Left lung (tissue), 10 donors: ENCODE results near the gene MALRD1. TPM values are rescaled to one million over a fixed set of nuclear protein-coding genes. Genes with fewer than 3 reads are reported as not detected.

Source experiments
- ATAC-seq: fragments of 200-7000 bp; cut with Tn5 transposase; one replicate; pipeline ENCODE4 v1.9.1; 2020; ENCODE audit warnings: moderate library complexity
- DNase-seq, 4 donors: peaks; one replicate each; pipeline ENCODE4 v3.0.0-alpha.2; 2013 to 2020
- H3K27ac ChIP-seq, 2 donors: fragments of 200-600 bp; sonication (generic) in 1 of 2; one replicate each; pipeline versions ENCODE4 v1.5.0 to v1.8.0; 2020 to 2021
- H3K27me3 ChIP-seq, 2 donors: fragments of 200-600 bp; sonication (generic) in 1 of 2; one replicate each; pipeline versions ENCODE4 v1.5.0 to v1.8.0; 2020 to 2021
- H3K36me3 ChIP-seq, 2 donors: fragments of 200-600 bp; sonication (generic) in 1 of 2; one replicate each; pipeline versions ENCODE4 v1.5.0 to v1.8.0; 2020 to 2021
- H3K4me1 ChIP-seq, 2 donors: fragments of 200-600 bp; one replicate each; pipeline ENCODE4 v1.8.0; 2021
- H3K4me3 ChIP-seq, 2 donors: fragments of 200-600 bp; sonication (generic) in 1 of 2; one replicate each; pipeline versions ENCODE4 v1.5.0 to v1.8.0; 2020 to 2021; ENCODE audit warnings: mild to moderate bottlenecking in 1 of 2
- H3K9me3 ChIP-seq, 2 donors: fragments of 200-600 bp; sonication (generic) in 1 of 2; one replicate each; pipeline versions ENCODE4 v1.5.0 to v1.8.0; 2020 to 2021
- intact Hi-C, 2 donors: fragments of 100-400 bp; cut with DNase I; formaldehyde crosslinking; loops; one replicate each; pipeline versions ENCODE4 v1.11.2 to v1.14.2; 2022
- polyA plus RNA-seq, 6 donors: library from polyadenylated mRNA; unstranded; fragments of 120-200 nt; gene quantifications; one replicate each; pipeline ENCODE4 v1.2.1, GENCODE V29; 2013; ENCODE audit not compliant: insufficient read length in 6 of 6
- total RNA-seq, 2 donors: library from RNA; stranded (reverse); fragmentation: NEBNext Ultra II Directional; extraction: Animal tissue kit (Norgen Biotek cat#: 25700); gene quantifications; one replicate each; pipeline ENCODE4 v1.2.1, GENCODE V29; 2021
- TF ChIP-seq, protein P1 (sequence below), 2 donors: fragments of 200-600 bp; sonication (generic) in 1 of 2; IDR thresholded peaks; one replicate each; pipeline versions ENCODE4 v1.5.0 to v1.8.0; 2021; ENCODE audit warnings: antibody characterized with exemption in 2 of 2
- donor health status: DM: no; HTN: yes; CAD: no.
- donor health status: DM: no; HTN: no; CAD: no.

MALRD1 gene
- total and polyA plus RNA-seq, 8 donors, result 2.6 to 12.3 (median 6.9) TPM

DNA sequence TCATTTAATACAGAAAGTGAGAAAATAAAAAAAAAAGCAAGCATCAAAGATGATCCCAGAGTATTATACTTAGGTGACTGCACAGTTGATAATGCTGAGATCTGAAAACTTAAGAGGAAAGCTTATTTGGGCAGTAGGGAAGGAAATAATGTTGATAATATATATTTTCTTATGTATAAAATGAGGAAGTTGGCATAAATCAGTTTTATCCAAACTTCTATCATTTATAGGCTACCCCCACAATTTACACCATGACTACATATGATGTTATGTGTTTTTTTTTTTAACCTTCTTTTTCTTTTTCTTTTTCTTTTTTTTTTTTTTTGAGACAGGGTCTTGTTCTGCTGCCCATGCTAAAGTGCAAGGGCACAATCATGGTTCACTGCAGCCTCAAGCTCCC lies 659.4 kb downstream of the MALRD1 start:
- H3K36me3 ChIP-seq, result no peaks in the 10 kb centered on the region
- peaks cover 0 to 22% of the 10 kb centered on the region in 2 donors for H3K9me3 ChIP-seq
- H3K4me3 ChIP-seq, result no peak overlapping the region
- no peak for DNase-seq
- no peaks in the 10 kb centered on the region for H3K27me3 ChIP-seq
- intact Hi-C loops, result no loop called here
- H3K27ac ChIP-seq, result no peak overlapping the region
- TF ChIP-seq, protein P1, sequence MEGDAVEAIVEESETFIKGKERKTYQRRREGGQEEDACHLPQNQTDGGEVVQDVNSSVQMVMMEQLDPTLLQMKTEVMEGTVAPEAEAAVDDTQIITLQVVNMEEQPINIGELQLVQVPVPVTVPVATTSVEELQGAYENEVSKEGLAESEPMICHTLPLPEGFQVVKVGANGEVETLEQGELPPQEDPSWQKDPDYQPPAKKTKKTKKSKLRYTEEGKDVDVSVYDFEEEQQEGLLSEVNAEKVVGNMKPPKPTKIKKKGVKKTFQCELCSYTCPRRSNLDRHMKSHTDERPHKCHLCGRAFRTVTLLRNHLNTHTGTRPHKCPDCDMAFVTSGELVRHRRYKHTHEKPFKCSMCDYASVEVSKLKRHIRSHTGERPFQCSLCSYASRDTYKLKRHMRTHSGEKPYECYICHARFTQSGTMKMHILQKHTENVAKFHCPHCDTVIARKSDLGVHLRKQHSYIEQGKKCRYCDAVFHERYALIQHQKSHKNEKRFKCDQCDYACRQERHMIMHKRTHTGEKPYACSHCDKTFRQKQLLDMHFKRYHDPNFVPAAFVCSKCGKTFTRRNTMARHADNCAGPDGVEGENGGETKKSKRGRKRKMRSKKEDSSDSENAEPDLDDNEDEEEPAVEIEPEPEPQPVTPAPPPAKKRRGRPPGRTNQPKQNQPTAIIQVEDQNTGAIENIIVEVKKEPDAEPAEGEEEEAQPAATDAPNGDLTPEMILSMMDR (IDR thresholded peaks at IDR 0.05), result no peak
- ATAC-seq, result no peak
- H3K4me1 ChIP-seq, result no peaks in the 10 kb centered on the region

DNA sequence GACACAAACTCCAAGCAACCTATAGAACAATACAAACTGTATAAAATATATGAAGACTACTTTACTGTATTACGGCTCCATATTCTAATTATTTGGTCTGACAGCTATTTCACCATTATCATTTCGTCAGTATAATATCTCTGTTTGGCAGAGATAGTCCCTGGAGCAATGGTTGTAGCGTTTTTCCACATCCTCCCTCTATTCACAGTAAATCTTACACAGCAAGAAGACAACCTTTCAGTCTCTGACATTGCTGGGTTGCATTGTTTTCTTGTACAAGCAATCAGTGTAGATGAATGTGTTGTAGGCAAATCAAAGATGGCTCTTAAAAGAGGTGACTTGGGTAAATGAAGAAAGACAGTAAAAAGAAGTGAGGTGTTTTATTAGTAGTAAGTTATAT lies 662.0 kb downstream of the MALRD1 start:
- Histone ChIP-seq H3K27ac (no peak overlapping the region), H3K4me1 (no peaks in the 10 kb centered on the region), H3K36me3 (no peaks in the 10 kb centered on the region), H3K4me3 (no peak overlapping the region), H3K9me3 (peaks cover 0 to 30% of the 10 kb centered on the region in 2 donors), H3K27me3 (no peaks in the 10 kb centered on the region)
- intact Hi-C loops, result no loop called here
- DNase-seq, result no peak
- TF ChIP-seq, protein P1 (IDR thresholded peaks at IDR 0.05), result no peak
- no peak for ATAC-seq

DNA sequence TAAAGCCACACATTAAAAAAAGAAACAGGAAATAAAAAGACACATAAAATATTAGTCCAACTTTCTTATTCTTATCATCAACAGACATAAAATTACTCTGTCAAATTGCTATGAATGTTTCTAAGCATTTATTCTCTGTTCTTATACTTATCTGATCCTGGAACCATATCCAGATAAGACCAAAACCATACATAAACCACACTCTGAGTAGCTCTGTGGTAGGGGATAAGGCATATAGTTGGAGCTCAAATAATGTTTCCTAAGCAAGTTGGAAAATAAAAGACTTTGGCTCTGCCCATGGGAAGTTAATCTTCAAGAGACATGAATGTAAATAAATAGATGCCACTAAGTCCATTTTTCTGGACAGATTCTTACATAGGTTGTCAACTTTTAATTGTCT lies 664.6 kb downstream of the MALRD1 start:
- Histone ChIP-seq H3K4me1 (no peaks in the 10 kb centered on the region), H3K36me3 (no peaks in the 10 kb centered on the region), H3K4me3 (no peak overlapping the region), H3K27ac (no peak overlapping the region), H3K27me3 (no peaks in the 10 kb centered on the region), H3K9me3 (peaks cover 0 to 32% of the 10 kb centered on the region in 2 donors)
- ATAC-seq, result no peak
- DNase-seq, result no peak
- TF ChIP-seq, protein P1 (IDR thresholded peaks at IDR 0.05), result no peak
- intact Hi-C loops, result no loop called here

DNA sequence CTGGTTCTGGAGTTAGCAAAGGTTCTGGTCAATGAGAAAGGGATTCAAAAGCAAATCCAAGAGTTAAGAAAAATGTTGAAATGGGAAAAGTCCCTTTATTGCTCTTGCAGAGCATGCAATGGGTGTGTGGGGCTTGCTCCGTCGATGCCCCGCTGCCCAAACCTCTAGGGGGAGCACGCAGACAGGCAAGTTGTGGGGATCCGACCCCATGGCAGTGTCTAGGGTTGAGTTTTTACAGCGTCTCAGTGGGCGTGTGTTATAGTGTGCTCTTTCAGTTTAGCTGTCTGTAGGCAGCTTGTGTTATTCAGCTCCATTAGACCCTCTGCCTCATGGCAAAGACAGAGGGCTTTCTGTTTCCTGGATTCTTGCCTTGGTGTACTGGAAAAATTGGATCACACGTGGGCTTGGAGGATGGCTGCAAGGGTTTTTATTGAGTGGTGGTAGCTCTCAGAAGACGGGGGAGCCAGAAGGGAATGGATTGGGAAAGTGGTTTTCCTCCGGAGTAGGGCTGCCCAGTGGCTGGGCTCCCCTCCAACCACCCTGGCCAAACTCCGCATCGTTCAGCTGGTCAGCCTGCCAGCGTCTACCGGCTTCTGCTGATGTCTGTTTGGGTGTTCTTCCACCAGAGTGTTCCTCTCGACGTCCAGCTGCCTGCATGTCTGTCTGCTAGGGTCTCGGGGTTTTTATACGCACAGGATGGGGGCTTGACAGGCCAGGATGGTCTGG lies 665.4 kb downstream of the MALRD1 start:
- H3K27me3 ChIP-seq, result no peaks in the 10 kb centered on the region
- no peak for ATAC-seq
- intact Hi-C loops, result no loop called here
- no peaks in the 10 kb centered on the region for H3K36me3 ChIP-seq
- TF ChIP-seq, protein P1 (IDR thresholded peaks at IDR 0.05), result no peak
- peaks cover 0 to 33% of the 10 kb centered on the region in 2 donors for H3K9me3 ChIP-seq
- H3K27ac ChIP-seq, result no peak overlapping the region
- no peak for DNase-seq
- H3K4me3 ChIP-seq, result no peak overlapping the region
- H3K4me1 ChIP-seq, result no peaks in the 10 kb centered on the region

DNA sequence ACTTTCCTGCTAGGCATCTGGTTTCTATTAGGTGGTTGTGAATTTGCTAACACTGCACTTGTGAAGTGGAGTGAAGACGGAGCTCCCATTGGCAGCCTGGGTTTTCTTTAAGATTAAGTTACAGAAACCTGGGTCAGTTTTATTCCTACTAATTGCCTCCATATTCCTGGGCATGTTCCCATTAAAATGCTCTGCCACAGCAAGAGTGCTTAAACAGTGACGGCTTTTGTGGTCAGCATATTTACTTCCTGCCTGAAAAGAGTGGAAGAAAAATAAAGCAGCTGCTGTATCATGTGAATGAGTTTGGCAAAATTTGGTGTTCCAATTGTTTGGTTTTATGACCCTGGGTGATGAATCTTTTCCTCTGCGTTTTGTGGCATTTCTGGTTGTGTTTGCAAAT lies 670.7 kb downstream of the MALRD1 start:
- TF ChIP-seq, protein P1 (IDR thresholded peaks at IDR 0.05), result no peak
- Histone ChIP-seq H3K36me3 (no peaks in the 10 kb centered on the region), H3K9me3 (peaks cover 0 to 5% of the 10 kb centered on the region in 2 donors), H3K27me3 (no peaks in the 10 kb centered on the region), H3K27ac (peak overlapping the region in 1 of 2 donors; percentile 53), H3K4me1 (no peaks in the 10 kb centered on the region), H3K4me3 (no peak overlapping the region)
- ATAC-seq, result peak; percentile 41
- DNase-seq, result peak in 2 of 4 donors; percentile 30 to 53
- intact Hi-C loops, result no loop called here
